Measurements from ENCODE around the gene TGM2. TPM values are rescaled to one million over a fixed set of nuclear protein-coding genes. Genes with fewer than 3 reads are reported as not detected.
A peak's percentile ranks its signal among the peaks of the same experiment; 100 is the strongest.

Gene TGM2
- total RNA-seq, 4 donors from 2014 or later, result 2.8 to 33.2 (median 11.5) TPM

- peak overlapping the region; percentile 29 to 77 (median 66) for H3K27ac ChIP-seq
- no peaks in the 10 kb centered on the region for H3K9me3 ChIP-seq
- WGBS, 2 donors, result 65 to 78% methylated on average over 12 of the region's 12 CpGs
- DNase-seq, result no peak
- no peak for TF ChIP-seq POLR2A (IDR thresholded peaks at IDR 0.05)
- H3K4me3 ChIP-seq, result no peak overlapping the region
- H3K27me3 ChIP-seq, result no peaks in the 10 kb centered on the region
- H3K4me1 ChIP-seq, result peaks cover 0 to 39% (median 0%) of the 10 kb centered on the region in 3 donors
- peaks cover 0 to 89% (median 9%) of the 10 kb centered on the region in 3 donors for H3K36me3 ChIP-seq
- intact Hi-C loops (cut with DNase I), result no loop called here
These were observed 81.6 kb downstream of the TGM2 start for GRCh38 chr20:38083338-38084048.

GRCh38 chr20:38082894-38083293 lies 82.2 kb downstream of the TGM2 start:
- Histone ChIP-seq H3K27me3 (no peaks in the 10 kb centered on the region), H3K4me1 (peaks cover 0 to 39% (median 0%) of the 10 kb centered on the region in 3 donors), H3K9me3 (no peaks in the 10 kb centered on the region), H3K27ac (peak overlapping the region in 2 of 4 donors; percentile 59 to 73), H3K36me3 (peaks cover 0 to 89% (median 7%) of the 10 kb centered on the region in 3 donors), H3K4me3 (no peak overlapping the region)
- no peak for DNase-seq
- TF ChIP-seq POLR2A (IDR thresholded peaks at IDR 0.05) (no peak), CTCF (IDR thresholded peaks at IDR 0.05) (no peak)
- intact Hi-C loops (cut with DNase I), result no loop called here

- H3K27me3 ChIP-seq, result no peaks in the 10 kb centered on the region
- peaks cover 0 to 39% (median 0%) of the 10 kb centered on the region in 3 donors for H3K4me1 ChIP-seq
- peaks cover 0 to 88% (median 4%) of the 10 kb centered on the region in 3 donors for H3K36me3 ChIP-seq
- TF ChIP-seq CTCF (IDR thresholded peaks at IDR 0.05) (no peak), POLR2A (IDR thresholded peaks at IDR 0.05) (no peak)
- WGBS, 2 donors, result 62 to 67% methylated on average over 3 of the region's 3 CpGs
- H3K27ac ChIP-seq, result peak overlapping the region in 2 of 4 donors; percentile 59 to 73
- no peak overlapping the region for H3K4me3 ChIP-seq
- intact Hi-C loops (cut with DNase I), result no loop called here
- H3K9me3 ChIP-seq, result no peaks in the 10 kb centered on the region
- DNase-seq, result no peak
These were observed 83.5 kb downstream of the TGM2 start for GRCh38 chr20:38081575-38081974.

GRCh38 chr20:38079353-38079752 lies 85.7 kb downstream of the TGM2 start:
- H3K27me3 ChIP-seq, result no peaks in the 10 kb centered on the region
- no peak overlapping the region for H3K4me3 ChIP-seq
- H3K36me3 ChIP-seq, result peaks cover 0 to 84% (median 0%) of the 10 kb centered on the region in 3 donors
- intact Hi-C loops (cut with DNase I), result loop anchor here (10.0 kb wide), 1 partner anchor 85 kb away; the partner anchor contains the start of gene TGM2
- 92 to 95% methylated on average over 3 of the region's 3 CpGs for WGBS, 2 donors
- no peak for DNase-seq
- no peak overlapping the region for H3K27ac ChIP-seq
- peaks cover 0 to 46% (median 0%) of the 10 kb centered on the region in 3 donors for H3K4me1 ChIP-seq
- TF ChIP-seq CTCF (IDR thresholded peaks at IDR 0.05) (no peak), POLR2A (IDR thresholded peaks at IDR 0.05) (no peak)
- H3K9me3 ChIP-seq, result no peaks in the 10 kb centered on the region

- TF ChIP-seq POLR2A (IDR thresholded peaks at IDR 0.05), result no peak
- no peak for TF ChIP-seq CTCF (IDR thresholded peaks at IDR 0.05)
- intact Hi-C loops (cut with DNase I), result loop anchor here (10.0 kb wide), 1 partner anchor 87 kb away; the partner anchor contains the start of gene TGM2
- H3K27ac ChIP-seq, result peak overlapping the region in 2 of 4 donors; percentile 16 to 36
These were observed 87.0 kb downstream of the TGM2 start for GRCh38 chr20:38078084-38078483.

More at GRCh38 chr20:38078084-38078483, 87.0 kb downstream of the TGM2 start:
- Histone ChIP-seq H3K27me3 (no peaks in the 10 kb centered on the region), H3K4me3 (no peak overlapping the region), H3K36me3 (peaks cover 0 to 78% (median 0%) of the 10 kb centered on the region in 3 donors), H3K4me1 (peaks cover 0 to 48% (median 4%) of the 10 kb centered on the region in 3 donors), H3K9me3 (no peaks in the 10 kb centered on the region)
- 68 to 84% methylated on average over 2 of the region's 2 CpGs for WGBS, 2 donors
- no peak for DNase-seq

Small RNAs within 50 kb of the gene (small RNA-seq; reads per million reads assigned to genes)
- 0 reads per million in 4 donors for gene RN7SL237P

Other genes starting within 250 kb of the TGM2 start
- gene TTI1, start 131.8 kb downstream of the TGM2 start, total RNA-seq, result 10 to 100 TPM in 3 of 4 donors, 1 to 10 TPM in 1; 5.1 to 14.7 (median 10.5) TPM
- gene RPRD1B, start 131.5 kb downstream of the TGM2 start, total RNA-seq, result 10 to 100 TPM; 15.2 to 25.9 (median 23.6) TPM
- 1 to 10 TPM in 1 of 4 donors, under 1 TPM in 3; 0.12 to 3.4 (median 0.39) TPM for gene KIAA1755, start 95.5 kb upstream of the TGM2 start, total RNA-seq
- gene BPI, start 138.9 kb upstream of the TGM2 start, total RNA-seq, result under 1 TPM in 1 of 4 donors, not detected in 3; 0.26 TPM
- gene LBP, start 181.2 kb upstream of the TGM2 start, total RNA-seq, result under 1 TPM in 1 of 4 donors, not detected in 3; 0.18 TPM

All from esophagus squamous epithelium (tissue), 5 donors.